ENCODE results near the gene FAM117B. TPM values are rescaled to one million over a fixed set of nuclear protein-coding genes. Genes with fewer than 3 reads are reported as not detected.

The FAM117B gene
- total RNA-seq, 1 donor from 2014 or later, result 13.1 TPM

DNA sequence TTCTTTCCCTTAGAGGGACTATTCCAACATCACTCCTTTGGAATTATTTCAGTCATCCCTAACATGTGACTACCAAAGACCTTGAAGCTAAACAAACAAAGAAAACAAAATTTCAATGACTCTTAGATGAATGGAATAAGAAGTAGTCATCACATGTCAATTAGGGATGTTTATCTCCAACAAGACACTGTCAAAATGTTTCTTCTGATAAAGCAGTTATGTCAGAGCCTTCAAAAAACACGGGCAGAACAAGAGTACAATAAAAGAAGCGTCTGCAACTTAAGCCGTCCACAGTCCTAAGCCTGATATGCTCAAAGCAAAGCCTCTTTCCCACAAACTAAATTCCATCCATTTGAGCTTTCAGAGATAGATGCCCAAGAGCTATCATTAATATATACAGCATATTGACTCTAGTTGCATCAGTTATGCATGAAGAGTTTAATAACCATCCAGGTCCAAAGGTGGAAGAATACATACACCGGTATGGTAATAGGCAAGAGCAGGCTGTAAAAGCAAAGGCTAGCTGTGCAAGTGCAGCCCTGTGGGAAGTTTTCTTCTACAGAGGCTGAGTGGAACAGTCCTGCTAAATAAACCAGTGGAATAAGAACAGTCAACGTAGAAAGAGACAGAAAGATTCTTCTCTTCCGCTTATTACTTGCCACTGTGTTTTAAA is 138.7 kb downstream of the FAM117B start:
- H3K27me3 ChIP-seq (ENCODE audit: low read depth), result no peaks in the 10 kb centered on the region
- H3K9me3 ChIP-seq, result no peaks in the 10 kb centered on the region
- DNase-seq (no peak), ATAC-seq (no peak)
- H3K27ac ChIP-seq, result no peak overlapping the region
- intact Hi-C loops (cut with DNase I), result no loop called here
- H3K4me1 ChIP-seq, result no peaks in the 10 kb centered on the region
- TF ChIP-seq, protein P1, sequence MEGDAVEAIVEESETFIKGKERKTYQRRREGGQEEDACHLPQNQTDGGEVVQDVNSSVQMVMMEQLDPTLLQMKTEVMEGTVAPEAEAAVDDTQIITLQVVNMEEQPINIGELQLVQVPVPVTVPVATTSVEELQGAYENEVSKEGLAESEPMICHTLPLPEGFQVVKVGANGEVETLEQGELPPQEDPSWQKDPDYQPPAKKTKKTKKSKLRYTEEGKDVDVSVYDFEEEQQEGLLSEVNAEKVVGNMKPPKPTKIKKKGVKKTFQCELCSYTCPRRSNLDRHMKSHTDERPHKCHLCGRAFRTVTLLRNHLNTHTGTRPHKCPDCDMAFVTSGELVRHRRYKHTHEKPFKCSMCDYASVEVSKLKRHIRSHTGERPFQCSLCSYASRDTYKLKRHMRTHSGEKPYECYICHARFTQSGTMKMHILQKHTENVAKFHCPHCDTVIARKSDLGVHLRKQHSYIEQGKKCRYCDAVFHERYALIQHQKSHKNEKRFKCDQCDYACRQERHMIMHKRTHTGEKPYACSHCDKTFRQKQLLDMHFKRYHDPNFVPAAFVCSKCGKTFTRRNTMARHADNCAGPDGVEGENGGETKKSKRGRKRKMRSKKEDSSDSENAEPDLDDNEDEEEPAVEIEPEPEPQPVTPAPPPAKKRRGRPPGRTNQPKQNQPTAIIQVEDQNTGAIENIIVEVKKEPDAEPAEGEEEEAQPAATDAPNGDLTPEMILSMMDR (IDR thresholded peaks at IDR 0.05), result no peak
- no peak overlapping the region for H3K4me3 ChIP-seq
- H3K36me3 ChIP-seq, result peaks cover 18% of the 10 kb centered on the region

DNA sequence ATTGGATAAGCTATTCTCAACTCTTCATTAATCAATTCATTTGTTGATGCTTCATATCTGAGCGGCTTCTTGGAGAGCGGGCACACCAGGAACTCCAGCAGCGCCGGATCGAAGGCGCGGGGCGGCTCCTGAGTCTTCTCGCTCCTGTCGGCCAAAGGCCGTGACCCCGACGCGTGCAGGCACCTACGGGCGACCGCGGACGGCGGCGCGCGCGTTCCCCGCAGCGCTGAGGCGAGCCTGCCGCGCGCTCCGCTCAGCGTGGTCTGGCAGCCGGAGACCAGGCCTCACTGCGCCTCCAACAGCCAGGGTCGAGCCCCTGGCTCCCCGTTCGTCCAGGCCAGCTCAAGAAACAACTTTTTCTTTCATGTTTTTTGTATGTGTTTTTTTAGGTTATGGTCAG is 139.3 kb downstream of the FAM117B start:
- Histone ChIP-seq H3K4me3 (no peak overlapping the region), H3K36me3 (peaks cover 18% of the 10 kb centered on the region), H3K9me3 (no peaks in the 10 kb centered on the region), H3K27ac (no peak overlapping the region), H3K27me3 (ENCODE audit: low read depth) (no peaks in the 10 kb centered on the region), H3K4me1 (no peaks in the 10 kb centered on the region)
- DNase-seq (no peak), ATAC-seq (no peak)
- intact Hi-C loops (cut with DNase I), result no loop called here
- TF ChIP-seq, protein P1 (IDR thresholded peaks at IDR 0.05), result no peak

DNA sequence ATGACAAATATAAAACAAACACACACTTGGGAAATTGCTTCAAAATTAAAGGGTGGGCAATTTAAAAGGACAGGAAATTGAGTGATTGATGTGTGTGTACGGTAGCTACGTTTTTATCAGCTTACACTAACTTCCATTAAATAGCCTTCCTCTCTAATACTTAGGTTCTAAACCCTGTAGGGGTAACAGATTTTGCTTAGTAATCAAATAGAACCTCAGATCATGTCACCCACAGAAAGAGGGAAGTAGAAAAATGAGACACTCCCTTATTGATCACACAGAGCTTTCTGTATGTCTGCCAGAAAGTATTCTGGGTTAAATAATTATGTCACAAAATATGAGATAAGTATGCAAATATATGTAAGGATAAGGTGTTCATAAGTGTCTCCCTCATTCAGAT is 143.4 kb downstream of the FAM117B start:
- intact Hi-C loops (cut with DNase I), result no loop called here
- Histone ChIP-seq H3K27me3 (ENCODE audit: low read depth) (no peaks in the 10 kb centered on the region), H3K4me1 (no peaks in the 10 kb centered on the region), H3K27ac (no peak overlapping the region), H3K36me3 (peaks cover 11% of the 10 kb centered on the region), H3K4me3 (no peak overlapping the region), H3K9me3 (no peaks in the 10 kb centered on the region)
- TF ChIP-seq, protein P1 (IDR thresholded peaks at IDR 0.05), result no peak
- no peak for DNase-seq
- no peak for ATAC-seq

DNA sequence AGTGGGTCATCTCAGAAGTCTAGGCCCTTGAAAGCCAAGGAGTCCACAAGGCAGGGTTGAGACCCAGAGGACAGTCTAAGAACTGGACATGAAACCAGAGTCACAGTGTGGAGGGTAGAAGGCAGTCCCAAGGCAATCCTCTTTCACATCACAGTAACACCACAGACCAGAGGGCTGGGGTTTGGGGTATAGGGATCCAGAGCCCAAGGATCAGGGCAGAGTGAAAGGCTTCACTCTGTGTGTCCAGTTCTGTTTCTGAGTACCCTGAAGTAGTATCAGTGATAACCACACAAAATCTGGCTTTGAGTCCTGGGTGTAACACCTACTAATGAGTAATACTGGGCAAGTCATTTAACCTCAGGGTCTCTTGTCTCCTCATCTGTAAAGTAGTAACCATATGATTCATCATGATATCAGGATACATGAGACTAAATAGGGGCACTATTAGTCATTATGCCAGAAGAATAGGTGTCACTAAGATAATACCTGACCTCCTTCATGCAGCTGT is 145.8 kb downstream of the FAM117B start:
- H3K36me3 ChIP-seq, result no peaks in the 10 kb centered on the region
- no peak for ATAC-seq
- intact Hi-C loops (cut with DNase I), result no loop called here
- H3K27ac ChIP-seq, result no peak overlapping the region
- TF ChIP-seq, protein P1 (IDR thresholded peaks at IDR 0.05), result no peak
- H3K4me3 ChIP-seq, result no peak overlapping the region
- H3K4me1 ChIP-seq, result no peaks in the 10 kb centered on the region
- no peak for DNase-seq
- H3K27me3 ChIP-seq (ENCODE audit: low read depth), result no peaks in the 10 kb centered on the region
- no peaks in the 10 kb centered on the region for H3K9me3 ChIP-seq

DNA sequence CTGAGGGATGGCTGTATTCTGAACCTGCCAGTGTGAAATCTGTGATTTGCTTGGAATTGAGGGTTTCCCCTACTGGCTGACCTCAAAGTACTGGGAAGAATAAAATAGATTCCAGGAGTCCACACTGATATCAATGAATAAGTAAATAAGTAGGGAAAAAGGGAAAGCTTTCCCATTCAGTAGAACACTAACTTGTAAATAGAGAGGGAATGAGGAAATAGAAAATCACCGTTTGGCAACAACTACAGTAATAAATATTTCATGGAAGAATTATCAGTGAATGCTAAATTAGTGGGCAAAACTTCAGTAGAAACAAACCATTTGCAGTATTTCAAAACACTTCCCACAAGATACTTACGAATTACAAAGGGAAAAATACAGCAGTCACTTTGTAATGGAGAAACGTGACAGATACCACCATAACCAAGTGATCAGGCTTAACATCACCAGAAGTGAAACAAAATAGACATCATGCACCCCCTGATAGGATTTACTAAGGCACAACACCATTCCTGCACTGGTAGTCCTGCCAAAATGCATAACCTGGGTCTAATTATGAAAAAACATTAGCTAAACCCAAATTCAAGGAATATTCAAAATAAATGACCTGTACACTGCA is 148.3 kb downstream of the FAM117B start:
- H3K27ac ChIP-seq, result no peak overlapping the region
- H3K9me3 ChIP-seq, result no peaks in the 10 kb centered on the region
- peaks cover 6% of the 10 kb centered on the region for H3K36me3 ChIP-seq
- intact Hi-C loops (cut with DNase I), result no loop called here
- TF ChIP-seq, protein P1 (IDR thresholded peaks at IDR 0.05), result no peak
- DNase-seq (no peak), ATAC-seq (no peak)
- H3K4me1 ChIP-seq, result no peaks in the 10 kb centered on the region
- no peak overlapping the region for H3K4me3 ChIP-seq
- no peaks in the 10 kb centered on the region for H3K27me3 ChIP-seq (ENCODE audit: low read depth)

Data from lower lobe of right lung (tissue), 2 donors.